C1 segment of cervical spinal cord (tissue), 14 donors: ENCODE results near the gene PRODH.
"Not testable (repeated sequence)": the region's sequence is repeated elsewhere in the genome, so short reads cannot be mapped to it uniquely, and the experiment has no call there.

Experiments used
- DNase-seq, 14 donors: peaks; one replicate each; lab custom pipeline; 2025; lab: John Stamatoyannopoulos, UW

Gene PRODH, protein sequence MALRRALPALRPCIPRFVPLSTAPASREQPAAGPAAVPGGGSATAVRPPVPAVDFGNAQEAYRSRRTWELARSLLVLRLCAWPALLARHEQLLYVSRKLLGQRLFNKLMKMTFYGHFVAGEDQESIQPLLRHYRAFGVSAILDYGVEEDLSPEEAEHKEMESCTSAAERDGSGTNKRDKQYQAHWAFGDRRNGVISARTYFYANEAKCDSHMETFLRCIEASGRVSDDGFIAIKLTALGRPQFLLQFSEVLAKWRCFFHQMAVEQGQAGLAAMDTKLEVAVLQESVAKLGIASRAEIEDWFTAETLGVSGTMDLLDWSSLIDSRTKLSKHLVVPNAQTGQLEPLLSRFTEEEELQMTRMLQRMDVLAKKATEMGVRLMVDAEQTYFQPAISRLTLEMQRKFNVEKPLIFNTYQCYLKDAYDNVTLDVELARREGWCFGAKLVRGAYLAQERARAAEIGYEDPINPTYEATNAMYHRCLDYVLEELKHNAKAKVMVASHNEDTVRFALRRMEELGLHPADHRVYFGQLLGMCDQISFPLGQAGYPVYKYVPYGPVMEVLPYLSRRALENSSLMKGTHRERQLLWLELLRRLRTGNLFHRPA

DNA sequence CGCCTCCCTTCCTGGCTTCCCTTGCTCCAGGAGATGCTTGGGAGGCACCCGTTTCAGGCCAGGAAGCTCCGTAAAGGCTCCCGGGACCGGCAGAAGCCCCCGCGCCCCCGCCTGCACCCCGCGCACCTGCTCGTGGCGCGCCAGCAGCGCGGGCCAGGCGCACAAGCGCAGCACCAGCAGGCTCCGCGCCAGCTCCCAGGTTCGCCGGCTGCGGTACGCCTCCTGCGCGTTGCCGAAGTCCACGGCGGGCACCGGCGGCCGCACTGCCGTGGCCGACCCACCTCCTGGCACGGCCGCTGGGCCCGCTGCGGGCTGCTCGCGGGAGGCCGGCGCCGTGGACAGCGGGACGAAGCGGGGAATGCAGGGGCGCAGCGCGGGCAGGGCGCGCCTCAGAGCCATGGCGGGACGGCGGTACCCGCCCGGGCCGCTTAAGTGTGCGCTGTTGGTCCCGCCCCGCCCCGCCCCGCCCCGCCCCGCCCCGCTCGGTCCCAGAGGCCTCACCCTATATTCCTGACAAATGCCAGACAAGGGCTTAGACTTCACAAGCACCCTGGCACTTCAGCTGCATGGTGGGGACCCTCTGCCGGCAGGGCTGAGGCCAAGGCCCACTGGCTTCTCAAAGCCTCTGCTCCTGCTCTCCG lies at the start of gene PRODH:
Gene PRODH, minus strand, starts transcription at position 405 of the 641 bp plus-strand sequence. Its CDS starts 6 bp downstream, at position 399.
- DNase-seq, result no peak

DNA sequence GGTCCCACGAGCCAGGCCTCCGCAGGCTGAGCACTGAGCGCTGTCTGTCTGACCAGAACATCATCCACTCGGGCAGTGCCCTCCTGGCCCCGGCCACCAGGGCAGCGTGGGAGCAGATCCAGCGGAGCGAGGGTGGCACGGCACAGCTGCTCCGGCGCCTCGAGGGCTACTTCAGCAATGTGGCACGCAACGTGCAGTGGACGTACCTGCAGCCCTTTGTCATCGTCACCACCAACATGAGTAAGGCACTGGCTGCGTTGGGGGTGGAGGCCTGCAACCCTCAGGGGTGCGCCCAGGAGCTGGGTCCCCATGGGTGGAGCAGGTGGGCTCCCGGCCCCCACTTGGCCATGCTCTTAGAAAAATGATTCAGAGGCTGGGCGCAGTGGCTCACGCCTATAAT lies 49.7 kb upstream of the PRODH start:
- DNase-seq, result no peak

DNA sequence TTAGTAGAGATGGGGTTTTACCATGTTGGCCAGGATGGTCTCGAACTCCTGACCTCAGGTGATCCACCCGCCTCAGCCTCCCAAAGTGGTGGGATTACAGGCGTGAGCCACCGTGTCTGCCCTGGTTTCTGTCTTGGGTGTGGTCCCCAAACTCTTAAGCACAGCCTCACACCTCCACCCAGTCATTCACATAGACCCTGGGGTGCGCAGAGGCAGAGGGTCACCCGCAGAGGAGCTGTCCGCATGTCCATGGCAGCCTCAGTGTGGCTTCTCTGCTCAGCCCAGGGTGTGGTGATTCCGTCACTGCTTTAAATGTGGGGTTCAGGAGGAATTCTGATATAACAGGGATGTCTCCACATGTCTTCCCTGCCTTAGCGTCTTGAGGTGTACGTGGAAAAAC lies 48.5 kb upstream of the PRODH start:
- no peak for DNase-seq

DNA sequence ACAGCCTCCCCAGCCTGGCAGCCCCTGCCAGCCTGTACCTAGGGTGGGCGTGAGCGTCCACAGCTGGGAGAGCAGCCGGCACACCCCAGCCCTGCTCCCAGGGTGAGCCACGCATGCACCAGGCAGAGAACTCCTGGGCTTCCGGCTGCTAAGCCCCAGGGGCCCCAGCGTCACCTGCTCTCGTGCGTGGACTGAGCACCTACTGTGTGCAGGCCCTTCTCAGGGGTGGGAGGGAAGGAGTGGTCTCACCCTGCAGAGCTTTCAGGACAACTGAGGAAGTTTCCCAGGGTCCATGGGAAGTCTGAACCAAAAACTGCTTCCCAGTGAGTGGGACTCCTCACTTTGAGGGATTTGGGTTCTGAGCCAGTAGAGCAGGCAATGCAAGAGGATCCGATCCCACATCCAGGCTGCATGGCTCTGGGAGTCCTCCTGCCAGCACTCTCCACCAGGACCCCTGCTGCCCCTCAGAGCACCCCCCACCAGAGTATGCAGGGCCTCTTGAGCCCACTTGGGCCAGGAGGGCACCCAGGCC lies 47.1 kb upstream of the PRODH start:
- no peak for DNase-seq

DNA sequence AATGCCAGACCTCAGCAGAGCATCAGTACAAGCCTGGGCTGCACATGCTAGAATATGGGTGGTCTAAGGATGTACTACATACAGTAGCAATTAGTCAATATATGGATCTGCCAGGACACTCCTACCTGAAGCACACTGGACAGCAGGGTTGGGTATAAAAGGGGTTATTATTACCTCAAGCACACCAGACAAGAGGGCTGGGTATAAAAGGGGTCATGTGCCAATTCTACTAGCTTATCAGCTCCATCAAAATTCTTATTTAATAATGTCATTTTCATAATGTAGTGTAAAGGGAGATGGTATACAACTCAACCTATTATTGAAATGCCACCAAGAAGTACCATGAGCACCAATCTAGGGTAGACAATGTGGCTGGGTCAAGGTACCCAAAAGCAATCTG lies 44.7 kb upstream of the PRODH start:
- no peak for DNase-seq

DNA sequence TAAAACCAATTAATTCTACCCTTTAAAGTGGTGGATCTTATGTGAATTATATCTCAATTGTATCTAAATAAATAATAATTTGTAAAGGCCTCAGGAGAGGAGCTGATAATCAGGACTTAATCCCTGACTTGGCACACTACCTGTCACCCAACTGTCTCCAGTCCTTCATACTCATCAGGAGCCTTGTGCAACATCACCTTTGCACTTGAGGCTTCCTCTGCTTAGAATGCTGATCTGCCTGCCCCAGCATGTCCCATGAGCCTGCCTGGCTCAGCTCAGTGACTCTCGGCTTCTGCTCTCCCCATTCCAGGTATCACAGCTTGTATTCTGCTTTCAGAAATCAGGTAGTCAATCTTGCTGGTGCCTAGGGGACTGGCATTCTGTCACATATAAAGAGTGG lies 43.9 kb upstream of the PRODH start:
- DNase-seq, result no peak

DNA sequence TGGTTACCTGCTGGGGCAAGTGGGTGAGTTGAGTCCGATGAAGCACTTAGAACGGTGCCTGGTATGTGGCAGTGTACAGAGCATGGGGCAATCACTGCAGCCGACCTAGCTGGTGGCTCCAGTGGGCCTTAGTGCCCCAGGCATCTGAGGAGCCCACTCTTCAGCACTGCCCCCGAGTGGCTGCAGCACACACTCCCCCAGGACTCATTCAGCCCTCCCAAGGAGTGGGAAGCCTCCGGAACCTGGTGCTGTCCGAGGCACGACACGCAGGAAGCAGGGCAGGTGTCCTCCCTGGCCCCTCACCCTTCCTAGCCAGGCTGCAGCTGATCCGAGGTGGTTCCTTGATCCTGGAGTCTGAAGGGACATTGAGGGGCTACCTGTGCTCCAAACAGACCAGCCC lies 42.4 kb upstream of the PRODH start:
- no peak for DNase-seq

DNA sequence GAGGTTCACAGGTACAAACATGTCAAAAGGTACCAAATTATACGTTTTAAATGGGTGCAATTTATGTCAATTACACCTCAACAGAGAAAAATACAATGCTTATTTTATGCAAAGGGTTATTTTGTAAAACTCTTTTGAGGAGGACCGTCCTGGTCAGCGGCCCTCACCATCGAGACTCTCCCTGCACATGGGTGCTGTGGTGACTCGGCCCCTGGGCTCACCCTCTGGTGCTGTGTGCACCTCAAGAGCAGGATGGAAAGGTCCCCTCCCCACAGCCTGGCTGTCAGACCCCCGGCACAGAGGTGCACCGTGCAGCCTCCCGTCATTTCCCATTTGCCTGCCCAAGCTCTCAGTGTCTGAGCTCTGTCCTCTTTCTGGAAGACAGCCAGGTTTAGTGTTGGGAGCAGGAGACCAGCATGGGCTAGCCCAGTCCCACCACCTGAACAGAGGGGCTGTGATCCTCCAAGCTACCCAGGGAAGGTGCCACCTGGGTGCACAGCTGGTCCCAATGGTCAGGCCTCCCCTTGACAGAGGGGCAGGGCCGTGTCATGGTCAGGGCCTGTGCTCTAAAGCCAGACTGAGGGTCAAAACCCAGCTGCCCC lies 41.8 kb upstream of the PRODH start:
- DNase-seq, result no peak

DNA sequence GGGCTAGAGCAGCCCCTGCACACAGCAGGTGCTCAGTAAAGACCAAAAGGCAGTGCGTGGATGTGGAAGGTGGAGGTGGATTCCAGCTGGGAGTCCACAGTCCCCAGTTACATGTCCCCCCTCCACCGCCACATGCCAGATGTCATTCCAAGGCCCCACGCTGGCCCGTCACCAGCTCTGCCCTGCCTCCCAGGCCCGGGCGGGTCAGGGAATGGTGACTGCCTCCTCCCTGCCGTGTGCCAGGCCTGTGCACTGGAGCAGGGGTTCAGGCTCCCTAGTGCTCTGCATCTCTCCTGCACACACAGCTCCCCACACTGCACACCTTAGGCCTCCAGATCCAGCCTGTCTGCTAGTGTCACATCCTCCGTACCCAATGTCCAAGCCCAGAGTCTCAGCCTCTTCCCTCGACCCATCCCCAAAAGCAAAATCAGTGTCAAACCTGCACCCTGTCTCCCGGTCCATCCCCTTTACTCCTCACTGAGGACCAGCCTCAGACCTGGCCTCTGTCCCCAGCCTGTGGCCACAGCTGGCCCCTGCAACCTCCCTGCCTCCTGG lies 40.2 kb upstream of the PRODH start:
- no peak for DNase-seq

DNA sequence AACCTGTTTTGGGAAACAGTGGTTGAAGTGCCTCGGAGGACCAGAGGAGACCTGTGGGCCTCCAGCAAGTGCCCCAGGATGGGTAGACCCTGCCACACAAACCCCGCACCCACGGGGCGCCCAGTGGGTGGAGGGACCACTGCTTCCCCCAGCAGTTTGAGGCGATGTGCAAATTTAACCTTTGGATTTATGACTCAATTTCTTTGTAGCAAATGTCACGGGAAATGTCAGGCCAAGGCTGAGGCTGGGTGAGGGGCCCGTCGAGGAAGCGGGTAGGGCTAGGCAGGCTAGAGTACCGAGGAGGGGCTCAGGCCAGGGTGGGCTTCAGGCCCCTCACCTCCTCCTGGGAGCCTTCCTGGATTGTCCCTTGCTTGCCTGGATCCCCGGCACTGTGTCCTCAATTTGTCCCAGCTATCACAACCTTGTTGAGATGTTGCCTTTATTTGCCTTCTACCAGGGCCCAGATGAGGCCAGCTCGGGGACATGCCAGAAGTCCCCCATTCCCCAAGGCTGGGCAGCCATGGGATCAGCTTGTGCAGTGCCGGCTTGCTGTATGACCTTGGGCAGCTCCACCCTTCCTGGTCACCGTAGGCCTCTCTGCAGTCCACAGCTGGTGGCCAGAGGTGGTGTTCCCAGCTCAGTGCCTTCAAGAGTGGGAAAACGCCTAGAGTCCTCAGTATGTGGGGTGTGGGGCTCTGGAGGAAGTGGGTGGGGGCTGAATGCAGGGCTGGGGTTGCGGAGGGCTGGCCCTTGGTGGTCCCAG lies 39.5 kb upstream of the PRODH start:
- no peak for DNase-seq

DNA sequence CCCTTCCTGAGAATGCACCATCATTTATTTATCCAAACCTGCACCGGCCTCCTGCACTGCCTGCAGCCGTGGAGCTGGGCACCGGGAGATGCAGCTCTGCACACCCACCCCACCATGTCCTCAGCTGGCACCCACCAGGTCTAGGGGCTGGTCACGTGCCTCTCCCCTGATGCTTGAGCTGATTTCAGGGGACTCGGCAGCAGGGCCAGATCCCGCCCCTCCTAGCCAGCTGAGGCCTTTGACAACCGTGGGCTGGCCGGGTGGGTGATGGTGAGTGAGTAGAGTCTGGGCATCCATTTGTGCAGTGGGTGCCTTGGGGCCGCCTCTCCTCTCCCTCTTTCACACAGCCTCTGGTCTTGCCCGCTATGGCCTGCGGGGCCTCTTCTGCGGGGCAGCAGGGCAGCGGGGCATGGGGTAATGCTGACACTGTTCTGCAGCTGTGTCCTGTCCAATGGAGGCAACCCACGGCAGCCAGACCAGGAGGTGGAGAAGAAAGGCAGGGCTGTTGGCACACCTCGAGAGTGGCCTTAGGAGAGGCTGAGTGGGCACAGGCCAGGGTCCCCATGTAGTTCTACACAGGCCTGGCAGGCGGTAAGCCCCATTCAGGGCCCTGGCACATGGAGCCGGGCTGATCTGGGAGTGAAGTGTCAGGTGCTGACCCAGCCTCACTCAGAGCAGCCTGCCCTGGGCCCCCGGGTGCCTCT lies 38.5 kb upstream of the PRODH start:
- DNase-seq, result peak in 1 of 14 donors; percentile 42

DNA sequence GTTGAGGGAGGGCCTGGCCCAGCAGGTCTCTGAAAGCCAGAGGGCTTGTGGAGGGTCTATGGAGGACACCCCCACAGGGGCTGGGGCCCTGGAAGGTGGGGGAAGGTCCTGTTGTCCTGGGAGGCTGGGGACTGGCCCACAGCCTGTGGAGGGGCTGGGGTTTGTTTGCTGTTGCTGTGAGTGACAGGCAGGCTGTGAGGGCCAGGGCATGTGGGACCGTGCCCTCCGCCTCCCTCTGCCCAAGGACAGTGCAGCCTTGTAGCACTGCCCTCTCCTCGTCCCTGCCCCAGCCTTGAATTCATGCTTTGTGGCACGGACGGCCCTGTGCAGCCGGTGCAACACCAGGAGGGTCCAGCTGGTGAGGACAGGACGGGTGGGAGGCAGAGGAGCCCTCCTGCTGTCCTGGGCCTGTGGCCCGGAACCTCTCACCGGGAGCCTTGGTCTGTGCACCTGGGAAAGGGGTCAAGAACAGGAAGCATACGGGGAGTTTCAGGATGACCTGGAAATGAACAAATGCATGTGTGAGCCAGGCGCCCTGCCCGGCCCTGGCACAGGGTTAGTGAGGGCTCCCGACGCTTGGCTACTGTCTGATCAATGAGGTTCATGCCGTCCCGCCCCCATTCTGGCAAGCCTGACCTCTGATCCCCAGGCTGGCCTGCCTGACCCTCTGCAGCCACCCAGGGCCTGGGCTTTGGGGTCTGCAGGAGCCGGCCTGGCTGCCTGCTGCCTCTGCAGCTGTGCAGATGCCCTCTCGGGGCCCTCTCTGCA lies 37.4 kb upstream of the PRODH start:
- peak in 2 of 14 donors; percentile 24 to 82 for DNase-seq

DNA sequence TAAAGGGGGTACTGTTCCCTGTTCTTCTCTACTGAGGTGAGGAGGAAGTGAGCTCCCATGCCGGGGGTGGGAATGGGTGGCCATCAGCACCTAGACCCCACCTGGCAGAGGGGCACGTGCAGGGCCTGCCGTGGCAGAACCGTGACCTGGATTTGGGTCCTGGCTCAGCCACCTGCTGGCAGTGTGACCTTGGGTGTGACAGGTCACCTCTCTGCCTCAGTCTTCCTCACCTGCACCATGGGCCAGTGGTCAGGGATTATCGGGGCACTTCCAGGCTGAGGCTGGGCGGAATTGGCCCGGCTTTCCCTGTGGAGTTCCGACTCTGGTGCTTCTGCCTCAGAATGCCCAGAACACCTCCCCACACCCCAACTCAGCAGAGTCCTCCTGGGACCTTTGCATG lies 36.5 kb upstream of the PRODH start:
- DNase-seq, result not testable (repeated sequence)

DNA sequence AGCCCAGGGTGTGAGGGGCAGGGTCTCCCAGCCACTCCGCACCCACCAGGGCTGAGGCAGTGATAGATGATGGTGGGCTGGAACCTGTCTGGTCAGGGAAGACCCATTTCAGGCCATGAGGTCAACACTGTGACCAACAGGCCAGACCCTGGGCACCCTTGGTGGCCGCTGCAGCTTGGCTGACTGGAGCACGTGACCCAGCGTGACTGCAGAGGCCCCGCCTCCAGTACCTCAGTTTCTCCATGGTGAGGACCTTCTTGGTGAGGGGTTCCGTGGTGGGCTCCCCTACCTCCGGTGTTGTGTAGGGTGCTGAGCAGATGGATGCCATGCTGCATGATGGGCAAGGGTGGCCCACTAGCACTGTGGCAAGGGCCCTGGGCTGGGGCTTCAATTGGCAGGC lies 35.9 kb upstream of the PRODH start:
- DNase-seq, result not testable (repeated sequence)

DNA sequence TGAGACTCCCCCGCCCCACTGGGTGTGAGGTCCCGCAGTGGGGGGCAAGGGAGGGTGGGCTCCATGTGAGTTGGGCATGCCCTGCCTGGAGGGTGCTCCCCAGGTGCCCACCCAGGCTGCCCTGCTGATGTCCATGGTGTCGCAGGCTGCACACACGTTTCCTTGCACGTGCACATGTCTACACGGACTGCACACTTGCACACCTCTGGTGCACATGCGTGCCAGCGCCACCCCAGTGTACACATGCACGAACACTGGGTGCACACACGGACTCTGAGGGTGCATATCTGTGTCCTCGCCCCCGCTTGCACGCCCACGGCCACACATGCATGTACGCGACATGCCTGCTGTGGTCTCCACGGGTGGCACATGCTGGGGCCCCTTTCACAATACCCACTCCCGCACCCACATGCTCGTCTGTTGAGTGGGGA lies 35.2 kb upstream of the PRODH start:
- DNase-seq, result no peak

DNA sequence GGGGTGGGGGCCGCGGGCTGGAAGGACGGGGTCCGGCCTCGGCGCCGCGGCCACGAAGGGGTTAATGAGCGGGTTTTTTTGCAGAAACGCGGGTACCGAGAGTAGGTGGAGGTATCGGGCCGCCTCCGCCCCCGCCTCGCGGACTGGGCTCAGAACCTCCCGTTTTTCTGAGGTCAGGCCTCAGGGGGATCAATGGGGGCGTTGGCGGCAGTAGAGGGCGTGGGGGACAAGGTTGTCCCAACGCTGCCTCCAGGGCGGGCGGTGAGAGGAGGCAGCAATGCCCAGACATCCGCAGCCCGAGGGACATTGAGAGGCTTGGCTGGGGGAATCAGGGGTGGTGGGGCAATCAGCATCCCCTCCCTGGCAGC lies 34.8 kb upstream of the PRODH start:
- DNase-seq, result peak in 1 of 14 donors; percentile 50

DNA sequence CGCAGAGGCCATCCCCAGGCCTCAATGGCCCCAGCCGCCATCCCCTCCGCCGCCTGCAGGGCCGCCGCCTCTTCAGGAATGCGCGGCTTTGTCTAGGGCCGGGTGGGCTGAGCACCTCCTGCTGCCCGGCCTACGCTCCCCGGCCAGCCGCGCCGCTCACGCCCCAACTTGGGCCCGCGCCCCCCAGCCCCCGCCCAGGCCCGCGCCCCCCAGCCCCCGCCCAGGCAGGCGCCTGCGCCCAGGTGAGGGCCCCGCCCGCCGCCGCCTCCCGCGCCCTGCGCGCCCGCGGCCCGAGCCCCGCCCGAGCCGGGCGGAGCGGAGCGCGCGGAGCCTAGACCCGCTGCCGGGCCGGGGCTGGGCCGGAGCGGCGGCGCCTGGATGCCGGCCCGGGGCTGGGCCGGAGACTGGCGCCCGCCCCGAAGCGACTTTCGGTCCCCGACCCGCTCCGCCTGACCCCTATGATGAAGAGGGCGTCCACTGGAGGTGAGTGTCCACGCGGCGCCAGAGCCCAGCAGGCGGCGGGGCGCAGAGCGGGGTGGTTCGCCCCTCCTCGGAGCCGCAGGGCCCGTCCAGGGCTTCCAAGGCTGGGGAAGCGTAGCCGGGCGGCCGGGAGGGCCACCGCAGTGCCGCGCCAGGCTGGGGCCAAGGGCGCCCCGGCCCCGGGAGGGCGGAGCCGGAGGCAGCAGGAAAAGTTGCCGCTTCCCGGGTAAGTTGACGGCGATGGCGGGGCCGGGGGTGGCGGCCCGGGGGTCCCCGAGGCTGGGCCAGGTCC lies 34.3 kb upstream of the PRODH start:
- peak in 2 of 14 donors; percentile 26 to 66 for DNase-seq

DNA sequence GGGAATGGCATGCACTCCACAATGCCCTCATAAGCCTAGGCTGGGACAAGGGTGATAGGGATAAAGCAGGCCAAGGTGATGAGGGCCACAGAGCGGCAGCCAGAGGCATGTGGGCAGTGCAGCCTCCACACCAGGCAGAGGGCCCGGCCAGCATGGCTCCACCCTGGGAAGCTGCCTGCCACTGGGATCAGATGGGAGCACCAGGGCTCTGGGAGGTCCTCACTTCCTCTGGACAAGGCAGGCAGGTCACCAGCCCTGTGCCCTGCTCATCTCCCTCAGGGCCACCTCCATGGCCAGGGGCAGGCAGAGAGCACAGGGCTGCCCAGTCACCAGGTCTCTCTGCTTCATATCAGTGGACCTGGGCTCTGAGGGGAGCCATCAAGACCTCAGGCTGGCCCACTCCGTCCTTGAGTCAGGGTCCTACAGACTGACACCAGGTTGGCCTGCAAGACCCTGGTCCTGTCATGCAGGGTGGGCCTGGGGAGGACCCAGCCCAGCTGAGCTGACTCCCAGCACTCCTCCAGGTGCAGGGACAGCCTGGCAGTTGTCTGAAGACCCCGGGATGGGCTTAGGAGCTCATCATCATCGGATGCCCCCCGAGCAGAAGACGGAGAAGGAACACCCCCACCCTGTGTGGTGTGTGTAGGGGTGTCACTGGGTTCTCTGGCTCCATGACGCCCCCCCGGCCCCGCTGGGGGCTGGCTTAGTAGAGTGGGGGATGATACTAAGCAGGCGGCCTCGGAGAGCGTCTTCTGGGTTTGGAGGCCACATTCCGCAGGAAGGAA lies 33.3 kb upstream of the PRODH start:
- DNase-seq, result not testable (repeated sequence)
